Natural killer cell (primary cell): ENCODE measurements around the gene TLK1. TPM values are rescaled to one million over a fixed set of nuclear protein-coding genes. Genes with fewer than 3 reads are reported as not detected.

ENCODE experiments used
- ATAC-seq, 3 donors: fragments of 150-1000 bp in 2 of 3; fragments of 200-7000 bp in 1 of 3; cut with Tn5 transposase; 1 replicate in 1 of 3; 2 replicates in 2 of 3; pipeline ENCODE4 v1.10.0; 2021; ENCODE audit warnings: mild to moderate bottlenecking in 2 of 3, moderate library complexity in 2 of 3
- DNase-seq, 2 donors: peaks; one replicate each; pipeline versions ENCODE4 v3.0.0 to v3.0.0-alpha.2; 2013 to 2021; ENCODE audit warnings: mixed read lengths in 1 of 2
- H3K27ac ChIP-seq: one replicate; pipeline ENCODE4 v1.5.1; 2013; ENCODE audit warnings: mild to moderate bottlenecking, low read length
- H3K27me3 ChIP-seq: one replicate; pipeline ENCODE4 v1.6.1; 2013; ENCODE audit warnings: low read length; ENCODE audit not compliant: control insufficient read depth, insufficient read depth
- H3K36me3 ChIP-seq: one replicate; pipeline ENCODE4 v1.6.1; 2013; ENCODE audit warnings: low read length; ENCODE audit not compliant: control insufficient read depth, insufficient read depth
- H3K4me1 ChIP-seq: one replicate; pipeline ENCODE4 v1.6.1; 2013; ENCODE audit warnings: low read length; ENCODE audit not compliant: control insufficient read depth, insufficient read depth
- H3K4me3 ChIP-seq: one replicate; pipeline ENCODE4 v1.5.1; 2013; ENCODE audit warnings: low read length
- H3K9me3 ChIP-seq: one replicate; pipeline ENCODE4 v1.6.1; 2013; ENCODE audit warnings: low read length; ENCODE audit not compliant: control insufficient read depth, insufficient read depth
- H3K27ac Mint-ChIP-seq, 2 donors: one replicate each; pipeline ENCODE4 v1.8.0; 2022; ENCODE audit warnings: mild to moderate bottlenecking in 2 of 2, mixed read lengths in 2 of 2, moderate library complexity in 1 of 2
- H3K27me3 Mint-ChIP-seq, 2 donors: one replicate each; pipeline ENCODE4 v1.8.0; 2022; ENCODE audit warnings: low read depth in 2 of 2, mixed read lengths in 2 of 2
- H3K36me3 Mint-ChIP-seq: one replicate; pipeline ENCODE4 v1.8.0; 2022; ENCODE audit warnings: mixed read lengths
- H3K4me1 Mint-ChIP-seq, 2 donors: one replicate each; pipeline ENCODE4 v1.8.0; 2022; ENCODE audit warnings: mixed read lengths in 2 of 2
- H3K4me3 Mint-ChIP-seq: one replicate; pipeline ENCODE4 v1.8.0; 2022; ENCODE audit warnings: mild to moderate bottlenecking, moderate library complexity, mixed read lengths
- H3K9me3 Mint-ChIP-seq, 2 donors: one replicate each; pipeline ENCODE4 v1.8.0; 2022; ENCODE audit warnings: mixed read lengths in 2 of 2
- WGBS: methylation state at CpG from one replicate; pipeline ENCODE4 v1.1.7; 2013; ENCODE audit warnings: missing lambda C conversion rate; ENCODE audit not compliant: insufficient coverage; 5-methylcytosine and 5-hydroxymethylcytosine counted together
- intact Hi-C: fragments of 100-400 bp; cut with micrococcal nuclease; formaldehyde crosslinking; loops from one replicate; pipeline ENCODE4 v1.14.2; 2022
- total RNA-seq, 4 donors: library from RNA; stranded (reverse); fragments of 120-200 nt in 1 of 4; gene quantifications; one replicate each; pipeline versions ENCODE4 v1.2.3 to v1.2.4, GENCODE V29; 2013 to 2022
- TF ChIP-seq, protein P1 (sequence below): fragments of 200-600 bp; IDR thresholded peaks from one replicate; pipeline ENCODE4 v1.8.0; 2022; ENCODE audit warnings: antibody characterized with exemption

Gene TLK1
- total RNA-seq, 3 donors from 2014 or later (not counting 1 experiment from before 2014, with no cell fraction given), result 90.9 to 101 (median 91.2) TPM

- DNase-seq, result peak in 1 of 2 donors; percentile 62
- peaks cover 48 to 56% of the 10 kb centered on the region in 2 donors for H3K4me1 Mint-ChIP-seq
- no peak overlapping the region for H3K4me3 Mint-ChIP-seq
- 86% methylated on average over 1 of the region's 1 CpG for WGBS
- H3K27me3 Mint-ChIP-seq, result no peaks in the 10 kb centered on the region
- Histone ChIP-seq H3K9me3 (no peaks in the 10 kb centered on the region), H3K27ac (no peak overlapping the region), H3K4me3 (no peak overlapping the region), H3K27me3 (no peaks in the 10 kb centered on the region), H3K4me1 (peaks cover 3% of the 10 kb centered on the region), H3K36me3 (no peaks in the 10 kb centered on the region)
- H3K27ac Mint-ChIP-seq, result peak overlapping the region; percentile 10 to 49
- TF ChIP-seq, protein P1, sequence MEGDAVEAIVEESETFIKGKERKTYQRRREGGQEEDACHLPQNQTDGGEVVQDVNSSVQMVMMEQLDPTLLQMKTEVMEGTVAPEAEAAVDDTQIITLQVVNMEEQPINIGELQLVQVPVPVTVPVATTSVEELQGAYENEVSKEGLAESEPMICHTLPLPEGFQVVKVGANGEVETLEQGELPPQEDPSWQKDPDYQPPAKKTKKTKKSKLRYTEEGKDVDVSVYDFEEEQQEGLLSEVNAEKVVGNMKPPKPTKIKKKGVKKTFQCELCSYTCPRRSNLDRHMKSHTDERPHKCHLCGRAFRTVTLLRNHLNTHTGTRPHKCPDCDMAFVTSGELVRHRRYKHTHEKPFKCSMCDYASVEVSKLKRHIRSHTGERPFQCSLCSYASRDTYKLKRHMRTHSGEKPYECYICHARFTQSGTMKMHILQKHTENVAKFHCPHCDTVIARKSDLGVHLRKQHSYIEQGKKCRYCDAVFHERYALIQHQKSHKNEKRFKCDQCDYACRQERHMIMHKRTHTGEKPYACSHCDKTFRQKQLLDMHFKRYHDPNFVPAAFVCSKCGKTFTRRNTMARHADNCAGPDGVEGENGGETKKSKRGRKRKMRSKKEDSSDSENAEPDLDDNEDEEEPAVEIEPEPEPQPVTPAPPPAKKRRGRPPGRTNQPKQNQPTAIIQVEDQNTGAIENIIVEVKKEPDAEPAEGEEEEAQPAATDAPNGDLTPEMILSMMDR, result no peak
- H3K9me3 Mint-ChIP-seq, result no peaks in the 10 kb centered on the region
- no peaks in the 10 kb centered on the region for H3K36me3 Mint-ChIP-seq
- intact Hi-C loops, result loop anchor here (2.0 kb wide), 2 partner anchors 115 to 159 kb away; partner anchors contain the start of gene GORASP2
- no peak for ATAC-seq
Measured at GRCh38 chr2:171087547-171087946, 73.1 kb downstream of the TLK1 start.

- Mint-ChIP-seq H3K9me3 (no peaks in the 10 kb centered on the region), H3K4me1 (peaks cover 41 to 49% of the 10 kb centered on the region in 2 donors), H3K27ac (peak overlapping the region; percentile 10 to 49), H3K4me3 (peak overlapping the region; percentile 74), H3K36me3 (no peaks in the 10 kb centered on the region), H3K27me3 (no peaks in the 10 kb centered on the region)
- ATAC-seq (peak; percentile 59 to 75 (median 67)), DNase-seq (peak in 1 of 2 donors; percentile 81)
- H3K9me3 ChIP-seq, result no peaks in the 10 kb centered on the region
- H3K27ac ChIP-seq, result no peak overlapping the region
- H3K4me3 ChIP-seq, result no peak overlapping the region
- no peaks in the 10 kb centered on the region for H3K27me3 ChIP-seq
- intact Hi-C loops, result loop anchor here (2.0 kb wide), 2 partner anchors 114 to 158 kb away; partner anchors contain the start of gene GORASP2
- WGBS, result 66% methylated on average over 10 of the region's 13 CpGs
- H3K4me1 ChIP-seq, result peaks cover 3% of the 10 kb centered on the region
- peaks cover under 1% of the 10 kb centered on the region for H3K36me3 ChIP-seq
- TF ChIP-seq, protein P1, result peak; percentile 50
Measured at GRCh38 chr2:171086352-171087290, 74.1 kb downstream of the TLK1 start.

DNA sequence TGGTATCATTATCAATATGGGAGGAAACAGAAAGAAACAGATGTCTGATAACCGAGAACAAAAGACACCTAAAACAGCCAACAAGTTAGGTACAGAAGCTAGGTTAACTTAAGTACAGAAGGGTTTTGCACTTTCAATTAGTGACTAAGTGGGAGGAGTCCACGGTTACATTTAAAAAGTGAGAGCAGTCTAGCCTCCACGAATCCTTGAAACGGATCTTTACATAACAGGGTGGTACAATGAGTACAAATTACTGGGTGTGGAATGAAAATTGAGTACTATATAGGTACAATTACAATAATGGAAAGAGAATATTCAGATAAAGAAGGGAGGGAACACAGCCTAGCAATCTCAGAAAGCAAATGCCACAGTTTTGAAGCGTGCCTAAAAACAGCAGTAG lies 76.6 kb downstream of the TLK1 start:
- intact Hi-C loops, result no loop called here
- Mint-ChIP-seq H3K9me3 (no peaks in the 10 kb centered on the region), H3K36me3 (no peaks in the 10 kb centered on the region), H3K27me3 (no peaks in the 10 kb centered on the region), H3K27ac (peak overlapping the region in 1 of 2 donors; percentile 6), H3K4me3 (no peak overlapping the region), H3K4me1 (peaks cover 35 to 52% of the 10 kb centered on the region in 2 donors)
- ATAC-seq (no peak), DNase-seq (peak in 1 of 2 donors; percentile 61)
- H3K4me1 ChIP-seq, result peaks cover 3% of the 10 kb centered on the region
- no peak overlapping the region for H3K27ac ChIP-seq
- 83% methylated on average over 5 of the region's 5 CpGs for WGBS
- H3K36me3 ChIP-seq, result peaks cover 7% of the 10 kb centered on the region
- H3K27me3 ChIP-seq, result no peaks in the 10 kb centered on the region
- TF ChIP-seq, protein P1, result no peak
- H3K9me3 ChIP-seq, result no peaks in the 10 kb centered on the region
- H3K4me3 ChIP-seq, result no peak overlapping the region
